Measurements from ENCODE around the gene FOXQ1. TPM values are rescaled to one million over a fixed set of nuclear protein-coding genes. Genes with fewer than 3 reads are reported as not detected.

FOXQ1 gene
- polyA plus RNA-seq, 1 of the 3 experiments (the other 2 are of a cell fraction): not detected

DNA sequence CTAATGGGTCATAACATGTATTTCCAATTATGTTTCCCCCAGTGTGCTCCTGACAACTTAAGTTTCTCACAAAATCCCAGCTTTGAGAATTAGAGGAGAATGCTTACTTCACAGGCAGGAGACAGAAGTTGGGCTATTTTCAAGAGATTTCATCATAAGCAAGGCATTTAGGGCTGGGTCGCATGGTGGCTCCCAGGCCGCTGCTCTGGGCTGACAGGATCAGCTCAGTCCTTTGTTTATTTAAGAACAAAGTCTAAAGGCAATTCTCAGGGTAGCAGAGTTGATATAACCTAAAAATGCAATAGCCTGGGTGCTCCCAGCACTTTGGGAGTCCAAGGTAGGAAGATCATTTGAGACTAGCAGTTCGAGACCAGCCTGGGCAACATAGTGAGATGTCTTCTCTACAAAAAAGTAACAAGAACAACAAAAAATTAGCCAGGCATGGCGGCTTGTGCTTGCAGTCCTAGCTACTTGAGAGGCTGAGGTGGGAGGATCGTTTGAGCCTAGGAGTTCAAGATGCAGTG is 10.9 kb downstream of the FOXQ1 start:
- WGBS (ENCODE audit: low lambda C conversion rate): 4% methylated on average over 5 of the region's 5 CpGs
- no peaks in the 10 kb centered on the region for H4K20me1 ChIP-seq (ENCODE audit: insufficient read depth)
- 0 out of 4 replicates have a peak, but pooled peaks cover 0 to 4% of the 10 kb centered on the region in 2 experiments for H3K4me1 ChIP-seq (ENCODE audit: control insufficient read depth in 1 of 2, insufficient read depth in 2 of 2, low read depth in 1 of 2, low read length in 1 of 2)
- ChIA-PET POLR2A (no interaction called here), CTCF (no interaction called here)
- H3F3A ChIP-seq (replicated peaks; ENCODE audit: insufficient read depth): peaks cover 1% of the 10 kb centered on the region
- TF ChIP-seq NFIC (IDR thresholded peaks at IDR 0.05; ENCODE audit: borderline replicate concordance): no peak
- no peak for TF ChIP-seq TCF12 (IDR thresholded peaks at IDR 0.05)
- TF ChIP-seq RAD21 (IDR thresholded peaks at IDR 0.05; ENCODE audit: low read length): no peak
- TF ChIP-seq ELF1 (IDR thresholded peaks at IDR 0.05): no peak
- TF ChIP-seq RCOR1 (IDR thresholded peaks at IDR 0.05; ENCODE audit: low read length): no peak
- TF ChIP-seq NRF1 (IDR thresholded peaks at IDR 0.05; ENCODE audit: low read depth, low read length): no peak
- TF ChIP-seq POLR2AphosphoS5 (IDR thresholded peaks at IDR 0.05; ENCODE audit: low read depth, low read length): no peak
- TF ChIP-seq GATA2 (CRISPR knock-in tag; IDR thresholded peaks at IDR 0.05): no peak
- TF ChIP-seq, protein P1, sequence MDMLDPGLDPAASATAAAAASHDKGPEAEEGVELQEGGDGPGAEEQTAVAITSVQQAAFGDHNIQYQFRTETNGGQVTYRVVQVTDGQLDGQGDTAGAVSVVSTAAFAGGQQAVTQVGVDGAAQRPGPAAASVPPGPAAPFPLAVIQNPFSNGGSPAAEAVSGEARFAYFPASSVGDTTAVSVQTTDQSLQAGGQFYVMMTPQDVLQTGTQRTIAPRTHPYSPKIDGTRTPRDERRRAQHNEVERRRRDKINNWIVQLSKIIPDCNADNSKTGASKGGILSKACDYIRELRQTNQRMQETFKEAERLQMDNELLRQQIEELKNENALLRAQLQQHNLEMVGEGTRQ (IDR thresholded peaks at IDR 0.05; ENCODE audit: borderline replicate concordance, low read depth, low read length): no peak
- no peak for TF ChIP-seq FOXM1 (IDR thresholded peaks at IDR 0.05; ENCODE audit: low read depth)
- TF ChIP-seq MXI1 (IDR thresholded peaks at IDR 0.05; ENCODE audit: low read depth, low read length): no peak
- no peak for TF ChIP-seq JUND (IDR thresholded peaks at IDR 0.05)
- no peak overlapping the region for H3K9ac ChIP-seq
- H3K4me2 ChIP-seq: no peak overlapping the region
- DNase-seq: no peak
- no peak overlapping the region for H3K4me3 ChIP-seq (ENCODE audit: low read depth in 2 of 2, low read length in 1 of 2)
- H3K9me3 ChIP-seq: no peaks in the 10 kb centered on the region
- H3K27ac ChIP-seq (ENCODE audit: low read depth in 2 of 2, low read length in 1 of 2): no peak overlapping the region
- H3K9me2 ChIP-seq: no peaks in the 10 kb centered on the region
- H3K79me2 ChIP-seq (ENCODE audit: insufficient read depth): no peaks in the 10 kb centered on the region
- peaks cover 5% of the 10 kb centered on the region; the same call in 1 of the 2 replicates for H3K27me3 ChIP-seq (ENCODE audit: insufficient read depth)
- H3K36me3 ChIP-seq (replicated peaks in 1 of 2; ENCODE audit: control insufficient read depth in 1 of 2, insufficient read depth in 2 of 2, low read length in 1 of 2): no peaks in the 10 kb centered on the region
- H2AFZ ChIP-seq (ENCODE audit: low read depth): no peak overlapping the region

DNA sequence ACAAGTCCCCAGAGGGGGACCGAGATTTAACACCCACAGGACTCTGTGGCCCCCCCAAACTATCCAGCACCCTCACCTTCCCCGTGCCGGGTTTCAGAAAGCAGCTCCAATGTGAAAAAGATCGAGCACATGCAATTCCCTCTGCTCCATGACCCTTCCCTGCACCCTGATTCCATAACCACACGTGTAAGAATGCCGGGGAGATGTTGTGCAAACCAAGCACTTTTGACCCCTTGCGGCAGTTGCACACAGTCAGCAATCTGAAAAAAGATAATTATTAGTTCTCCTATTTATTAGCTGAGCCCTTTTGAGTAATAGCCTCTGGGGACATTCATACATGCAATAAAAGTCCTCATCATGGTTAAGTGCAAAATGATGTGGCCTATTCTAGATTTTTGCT is 13.0 kb downstream of the FOXQ1 start:
- CTCF ChIA-PET: interaction anchor here (0.9 to 1.3 kb wide), 2 partner anchors 40 to 72 kb away, joined by 3 to 4 read pairs; no protein-coding TSS in a partner anchor
- WGBS (ENCODE audit: low lambda C conversion rate): 7% methylated on average over 6 of the region's 7 CpGs
- Histone ChIP-seq H3K36me3 (replicated peaks in 1 of 2; ENCODE audit: control insufficient read depth in 1 of 2, insufficient read depth in 2 of 2, low read length in 1 of 2) (no peaks in the 10 kb centered on the region), H3K4me3 (ENCODE audit: low read depth in 2 of 2, low read length in 1 of 2) (no peak overlapping the region), H3K27ac (ENCODE audit: low read depth in 2 of 2, low read length in 1 of 2) (no peak overlapping the region), H3K9me3 (no peaks in the 10 kb centered on the region), H4K20me1 (ENCODE audit: insufficient read depth) (no peaks in the 10 kb centered on the region), H3K27me3 (ENCODE audit: insufficient read depth) (peaks cover 5% of the 10 kb centered on the region; the same call in 1 of the 2 replicates), H2AFZ (ENCODE audit: low read depth) (no peak overlapping the region), H3K4me1 (ENCODE audit: control insufficient read depth in 1 of 2, insufficient read depth in 2 of 2, low read depth in 1 of 2, low read length in 1 of 2) (0 out of 4 replicates have a peak, but pooled peaks cover 0 to 4% of the 10 kb centered on the region in 2 experiments), H3K9me2 (no peaks in the 10 kb centered on the region), H3F3A (replicated peaks; ENCODE audit: insufficient read depth) (no peaks in the 10 kb centered on the region), H3K4me2 (no peak overlapping the region), H3K9ac (no peak overlapping the region), H3K79me2 (ENCODE audit: insufficient read depth) (no peaks in the 10 kb centered on the region)
- no peak for DNase-seq
- POLR2A ChIA-PET: no interaction called here
- TF ChIP-seq SMC3 (IDR thresholded peaks at IDR 0.05; ENCODE audit: low read depth, low read length) (no peak), EZH2phosphoT487 (IDR thresholded peaks at IDR 0.05; ENCODE audit: borderline replicate concordance, low read depth) (no peak), FOXM1 (IDR thresholded peaks at IDR 0.05; ENCODE audit: low read depth) (no peak), TEAD4 (IDR thresholded peaks at IDR 0.05; ENCODE audit: borderline replicate concordance, insufficient read depth) (no peak), NFIC (IDR thresholded peaks at IDR 0.05; ENCODE audit: borderline replicate concordance) (no peak), GABPA (IDR thresholded peaks at IDR 0.05; ENCODE audit: low read depth) (no peak), RAD21 (IDR thresholded peaks at IDR 0.05; ENCODE audit: low read length) (no peak), MEF2A (IDR thresholded peaks at IDR 0.05; ENCODE audit: borderline replicate concordance, low read depth) (no peak), RCOR1 (IDR thresholded peaks at IDR 0.05; ENCODE audit: low read length) (no peak)
- TF ChIP-seq, protein P2, sequence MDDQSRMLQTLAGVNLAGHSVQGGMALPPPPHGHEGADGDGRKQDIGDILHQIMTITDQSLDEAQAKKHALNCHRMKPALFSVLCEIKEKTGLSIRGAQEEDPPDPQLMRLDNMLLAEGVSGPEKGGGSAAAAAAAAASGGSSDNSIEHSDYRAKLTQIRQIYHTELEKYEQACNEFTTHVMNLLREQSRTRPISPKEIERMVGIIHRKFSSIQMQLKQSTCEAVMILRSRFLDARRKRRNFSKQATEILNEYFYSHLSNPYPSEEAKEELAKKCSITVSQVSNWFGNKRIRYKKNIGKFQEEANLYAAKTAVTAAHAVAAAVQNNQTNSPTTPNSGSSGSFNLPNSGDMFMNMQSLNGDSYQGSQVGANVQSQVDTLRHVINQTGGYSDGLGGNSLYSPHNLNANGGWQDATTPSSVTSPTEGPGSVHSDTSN (IDR thresholded peaks at IDR 0.05): no peak
- TF ChIP-seq, protein P3, sequence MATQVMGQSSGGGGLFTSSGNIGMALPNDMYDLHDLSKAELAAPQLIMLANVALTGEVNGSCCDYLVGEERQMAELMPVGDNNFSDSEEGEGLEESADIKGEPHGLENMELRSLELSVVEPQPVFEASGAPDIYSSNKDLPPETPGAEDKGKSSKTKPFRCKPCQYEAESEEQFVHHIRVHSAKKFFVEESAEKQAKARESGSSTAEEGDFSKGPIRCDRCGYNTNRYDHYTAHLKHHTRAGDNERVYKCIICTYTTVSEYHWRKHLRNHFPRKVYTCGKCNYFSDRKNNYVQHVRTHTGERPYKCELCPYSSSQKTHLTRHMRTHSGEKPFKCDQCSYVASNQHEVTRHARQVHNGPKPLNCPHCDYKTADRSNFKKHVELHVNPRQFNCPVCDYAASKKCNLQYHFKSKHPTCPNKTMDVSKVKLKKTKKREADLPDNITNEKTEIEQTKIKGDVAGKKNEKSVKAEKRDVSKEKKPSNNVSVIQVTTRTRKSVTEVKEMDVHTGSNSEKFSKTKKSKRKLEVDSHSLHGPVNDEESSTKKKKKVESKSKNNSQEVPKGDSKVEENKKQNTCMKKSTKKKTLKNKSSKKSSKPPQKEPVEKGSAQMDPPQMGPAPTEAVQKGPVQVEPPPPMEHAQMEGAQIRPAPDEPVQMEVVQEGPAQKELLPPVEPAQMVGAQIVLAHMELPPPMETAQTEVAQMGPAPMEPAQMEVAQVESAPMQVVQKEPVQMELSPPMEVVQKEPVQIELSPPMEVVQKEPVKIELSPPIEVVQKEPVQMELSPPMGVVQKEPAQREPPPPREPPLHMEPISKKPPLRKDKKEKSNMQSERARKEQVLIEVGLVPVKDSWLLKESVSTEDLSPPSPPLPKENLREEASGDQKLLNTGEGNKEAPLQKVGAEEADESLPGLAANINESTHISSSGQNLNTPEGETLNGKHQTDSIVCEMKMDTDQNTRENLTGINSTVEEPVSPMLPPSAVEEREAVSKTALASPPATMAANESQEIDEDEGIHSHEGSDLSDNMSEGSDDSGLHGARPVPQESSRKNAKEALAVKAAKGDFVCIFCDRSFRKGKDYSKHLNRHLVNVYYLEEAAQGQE (IDR thresholded peaks at IDR 0.05; ENCODE audit: low read depth, low read length): no peak
- TF ChIP-seq, protein P1 (IDR thresholded peaks at IDR 0.05; ENCODE audit: borderline replicate concordance, low read depth, low read length): no peak
- TF ChIP-seq, protein P4, sequence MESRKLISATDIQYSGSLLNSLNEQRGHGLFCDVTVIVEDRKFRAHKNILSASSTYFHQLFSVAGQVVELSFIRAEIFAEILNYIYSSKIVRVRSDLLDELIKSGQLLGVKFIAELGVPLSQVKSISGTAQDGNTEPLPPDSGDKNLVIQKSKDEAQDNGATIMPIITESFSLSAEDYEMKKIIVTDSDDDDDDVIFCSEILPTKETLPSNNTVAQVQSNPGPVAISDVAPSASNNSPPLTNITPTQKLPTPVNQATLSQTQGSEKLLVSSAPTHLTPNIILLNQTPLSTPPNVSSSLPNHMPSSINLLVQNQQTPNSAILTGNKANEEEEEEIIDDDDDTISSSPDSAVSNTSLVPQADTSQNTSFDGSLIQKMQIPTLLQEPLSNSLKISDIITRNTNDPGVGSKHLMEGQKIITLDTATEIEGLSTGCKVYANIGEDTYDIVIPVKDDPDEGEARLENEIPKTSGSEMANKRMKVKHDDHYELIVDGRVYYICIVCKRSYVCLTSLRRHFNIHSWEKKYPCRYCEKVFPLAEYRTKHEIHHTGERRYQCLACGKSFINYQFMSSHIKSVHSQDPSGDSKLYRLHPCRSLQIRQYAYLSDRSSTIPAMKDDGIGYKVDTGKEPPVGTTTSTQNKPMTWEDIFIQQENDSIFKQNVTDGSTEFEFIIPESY (IDR thresholded peaks at IDR 0.05; ENCODE audit: borderline replicate concordance, low read depth): no peak

Data from SK-N-SH (cell line).